Ascending aorta (tissue), 2 donors: ENCODE measurements around the gene PHF8. TPM values are rescaled to one million over a fixed set of nuclear protein-coding genes. Genes with fewer than 3 reads are reported as not detected.

ENCODE experiments used
- DNase-seq, 2 donors: peaks; one replicate each; pipeline ENCODE4 v3.0.0-alpha.2; 2019; ENCODE audit warnings: low spot score in 2 of 2
- H3K27ac ChIP-seq, 2 donors: fragments of 200-600 bp; sonication (generic); one replicate each; pipeline ENCODE4 v1.5.1; 2016 to 2017; ENCODE audit warnings: mild to moderate bottlenecking in 1 of 2
- H3K27me3 ChIP-seq: fragments of 200-600 bp; sonication (generic); one replicate; pipeline ENCODE4 v1.5.1; 2017
- H3K36me3 ChIP-seq, 2 donors: fragments of 200-600 bp; sonication (generic); one replicate each; pipeline ENCODE4 v1.5.1; 2016
- H3K4me1 ChIP-seq, 2 donors: fragments of 200-600 bp; sonication (generic); one replicate each; pipeline ENCODE4 v1.5.1; 2016 to 2017; ENCODE audit warnings: mild to moderate bottlenecking in 1 of 2
- H3K4me3 ChIP-seq, 2 donors: fragments of 200-600 bp; sonication (generic); one replicate each; pipeline ENCODE4 v1.5.1; 2016 to 2017; ENCODE audit warnings: mild to moderate bottlenecking in 1 of 2
- H3K9me3 ChIP-seq, 2 donors: fragments of 200-600 bp; sonication (generic); one replicate each; pipeline ENCODE4 v1.5.1; 2016
- CTCF ChIP-seq, 3 experiments: fragments of 200-600 bp in 2 of 3; fragments of 450-650 bp in 1 of 3; sonication (generic) in 2 of 3; IDR thresholded peaks; one replicate each; pipeline ENCODE4 v1.5.1; 2016 to 2019; ENCODE audit warnings: antibody characterized with exemption in 3 of 3, mild to moderate bottlenecking in 1 of 3, moderate library complexity in 1 of 3
- intact Hi-C: fragments of 100-400 bp; cut with DNase I; formaldehyde crosslinking; loops from one replicate; pipeline ENCODE4 v1.15.1; 2023
- total RNA-seq: library from RNA; depleted of rRNA; stranded (reverse); fragments of >200 nt; gene quantifications from one replicate; pipeline ENCODE4 v1.1.0, GENCODE V29; 2016

The PHF8 gene
- total RNA-seq, 1 donor from 2014 or later, result 41.6 TPM

DNA sequence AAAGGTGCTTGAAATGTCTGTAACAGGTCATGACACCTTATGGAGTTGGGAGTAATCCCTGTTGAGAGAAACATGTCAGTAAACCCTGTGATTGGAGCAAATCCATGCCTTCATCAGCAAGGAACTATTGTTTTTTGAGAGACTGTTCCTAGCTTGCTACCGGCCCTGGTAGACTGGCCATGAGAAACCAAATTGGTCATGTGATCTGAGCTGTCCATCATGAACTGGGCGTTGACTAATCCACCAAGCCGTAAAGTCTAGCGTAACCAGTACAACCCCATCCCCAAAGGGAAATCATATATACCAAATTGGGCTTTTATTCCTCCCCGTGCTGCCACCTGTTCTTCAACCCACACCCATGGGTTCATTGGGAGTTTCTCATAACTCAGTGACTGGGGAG, 143.7 kb downstream of the PHF8 start:
- Histone ChIP-seq H3K36me3 (no peaks in the 10 kb centered on the region), H3K27ac (no peak overlapping the region), H3K27me3 (no peaks in the 10 kb centered on the region), H3K9me3 (no peaks in the 10 kb centered on the region), H3K4me1 (no peaks in the 10 kb centered on the region), H3K4me3 (no peak overlapping the region)
- no peak for TF ChIP-seq CTCF (IDR thresholded peaks at IDR 0.05)
- intact Hi-C loops, result no loop called here
- DNase-seq, result no peak

DNA sequence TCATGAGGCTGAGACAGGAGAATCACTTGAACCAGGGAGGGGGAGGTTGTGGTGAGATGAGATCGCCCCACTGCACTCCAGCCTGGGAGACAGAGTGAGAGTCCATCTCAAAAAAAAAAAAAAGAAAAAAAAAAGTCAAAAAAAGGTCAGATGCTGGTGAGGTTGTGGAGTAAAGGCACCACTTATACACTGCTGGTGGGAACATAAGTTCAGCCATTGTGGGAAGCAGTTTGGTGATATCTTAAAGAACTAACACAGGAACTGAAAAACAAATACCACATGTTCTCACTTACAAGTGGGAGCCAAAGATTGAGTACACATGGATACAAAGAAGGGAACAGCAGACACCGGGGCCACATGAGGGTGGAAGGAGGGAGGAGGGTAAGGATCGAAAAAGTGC, 149.0 kb downstream of the PHF8 start:
- no peak for TF ChIP-seq CTCF (IDR thresholded peaks at IDR 0.05)
- H3K36me3 ChIP-seq, result no peaks in the 10 kb centered on the region
- H3K27ac ChIP-seq, result no peak overlapping the region
- peaks cover 0 to 3% of the 10 kb centered on the region in 2 donors for H3K9me3 ChIP-seq
- H3K27me3 ChIP-seq, result no peaks in the 10 kb centered on the region
- no peaks in the 10 kb centered on the region for H3K4me1 ChIP-seq
- intact Hi-C loops, result no loop called here
- no peak for DNase-seq
- no peak overlapping the region for H3K4me3 ChIP-seq

Other genes starting within 250 kb of the PHF8 start
- 1.6 TPM for gene FAM120C, start 138.8 kb upstream of the PHF8 start, total RNA-seq